ENCODE results near the gene NAV2. TPM values are rescaled to one million over a fixed set of nuclear protein-coding genes. Genes with fewer than 3 reads are reported as not detected.
"Not testable (repeated sequence)": the region's sequence is repeated elsewhere in the genome, so short reads cannot be mapped to it uniquely, and the experiment has no call there.

Gene NAV2
- total RNA-seq, 1 experiment from 2014 or later: 139 TPM

DNA sequence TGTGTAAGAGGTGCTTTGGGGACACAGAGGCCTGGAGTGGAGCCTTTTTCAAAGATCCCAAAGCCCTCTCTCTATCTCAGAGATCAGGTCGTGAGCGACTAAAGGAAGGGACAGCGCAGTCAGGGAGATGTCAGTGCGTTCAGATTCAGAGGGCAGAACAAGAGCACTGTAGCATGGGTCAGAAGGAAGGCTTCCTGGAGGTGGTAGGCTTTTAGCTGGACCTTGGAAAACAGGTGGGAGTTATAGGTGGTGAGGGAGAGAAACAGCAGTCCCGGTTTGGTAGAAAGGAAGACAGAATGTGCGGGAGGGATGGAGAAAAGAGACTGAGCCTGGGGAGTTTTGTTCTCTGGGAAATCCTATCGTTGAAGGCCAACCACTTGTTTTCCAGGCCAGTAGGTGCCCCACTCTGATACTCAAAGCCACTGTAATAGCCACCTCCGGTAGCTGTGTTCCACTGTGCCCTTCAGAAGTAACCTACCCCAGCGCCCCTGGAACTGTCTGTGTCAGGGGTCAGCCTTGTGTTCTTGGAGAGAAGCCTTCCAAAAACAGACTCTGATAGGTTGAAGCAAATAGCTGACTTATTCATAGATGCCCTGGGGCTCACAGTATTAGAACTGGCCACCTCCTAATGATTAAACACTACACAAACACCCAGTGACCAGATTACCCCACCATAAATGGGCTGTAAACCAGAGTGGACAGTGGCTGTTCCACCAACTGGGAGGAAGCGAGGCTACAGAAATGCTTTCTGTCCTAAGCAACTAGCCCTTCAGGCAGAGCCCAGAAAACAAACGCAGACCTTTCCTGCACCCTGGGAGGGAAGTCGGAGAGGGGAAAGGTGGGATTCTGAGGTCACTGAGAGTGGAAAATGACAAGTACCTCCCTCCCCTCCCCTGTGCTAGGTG, 289.9 kb downstream of the NAV2 start:
- H3K4me3 Mint-ChIP-seq (ENCODE audit: unreplicated experiment): no peak overlapping the region
- no peaks in the 10 kb centered on the region for H3K9me3 Mint-ChIP-seq (ENCODE audit: unreplicated experiment)
- CTCF ChIA-PET: interaction anchor here (0.6 to 3.3 kb wide), 4 partner anchors 12 to 490 kb away, joined by 4 to 17 read pairs (median 4); no protein-coding TSS in a partner anchor
- POLR2A ChIA-PET: interaction anchor here (0.9 to 17.6 kb wide), 5 partner anchors 8 to 51 kb away, joined by 3 to 492 read pairs (median 50); no protein-coding TSS in a partner anchor
- H3K27me3 Mint-ChIP-seq (ENCODE audit: insufficient read depth, unreplicated experiment): no peaks in the 10 kb centered on the region
- H3K4me1 Mint-ChIP-seq (ENCODE audit: insufficient read depth, unreplicated experiment): peaks cover 47% of the 10 kb centered on the region
- H3K27ac Mint-ChIP-seq (ENCODE audit: low read depth, unreplicated experiment): peak overlapping the region; percentile 96
- BruUV-seq (replicated peaks): no TSS peak
- intact Hi-C loops (cut with micrococcal nuclease): no loop called here
- TF ChIP-seq, protein P1, sequence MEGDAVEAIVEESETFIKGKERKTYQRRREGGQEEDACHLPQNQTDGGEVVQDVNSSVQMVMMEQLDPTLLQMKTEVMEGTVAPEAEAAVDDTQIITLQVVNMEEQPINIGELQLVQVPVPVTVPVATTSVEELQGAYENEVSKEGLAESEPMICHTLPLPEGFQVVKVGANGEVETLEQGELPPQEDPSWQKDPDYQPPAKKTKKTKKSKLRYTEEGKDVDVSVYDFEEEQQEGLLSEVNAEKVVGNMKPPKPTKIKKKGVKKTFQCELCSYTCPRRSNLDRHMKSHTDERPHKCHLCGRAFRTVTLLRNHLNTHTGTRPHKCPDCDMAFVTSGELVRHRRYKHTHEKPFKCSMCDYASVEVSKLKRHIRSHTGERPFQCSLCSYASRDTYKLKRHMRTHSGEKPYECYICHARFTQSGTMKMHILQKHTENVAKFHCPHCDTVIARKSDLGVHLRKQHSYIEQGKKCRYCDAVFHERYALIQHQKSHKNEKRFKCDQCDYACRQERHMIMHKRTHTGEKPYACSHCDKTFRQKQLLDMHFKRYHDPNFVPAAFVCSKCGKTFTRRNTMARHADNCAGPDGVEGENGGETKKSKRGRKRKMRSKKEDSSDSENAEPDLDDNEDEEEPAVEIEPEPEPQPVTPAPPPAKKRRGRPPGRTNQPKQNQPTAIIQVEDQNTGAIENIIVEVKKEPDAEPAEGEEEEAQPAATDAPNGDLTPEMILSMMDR (IDR thresholded peaks at IDR 0.05; ENCODE audit: unreplicated experiment): no peak
- no peak for DNase-seq (ENCODE audit: unreplicated experiment)
- H3K36me3 Mint-ChIP-seq (ENCODE audit: insufficient read depth, unreplicated experiment): peaks cover 14% of the 10 kb centered on the region

DNA sequence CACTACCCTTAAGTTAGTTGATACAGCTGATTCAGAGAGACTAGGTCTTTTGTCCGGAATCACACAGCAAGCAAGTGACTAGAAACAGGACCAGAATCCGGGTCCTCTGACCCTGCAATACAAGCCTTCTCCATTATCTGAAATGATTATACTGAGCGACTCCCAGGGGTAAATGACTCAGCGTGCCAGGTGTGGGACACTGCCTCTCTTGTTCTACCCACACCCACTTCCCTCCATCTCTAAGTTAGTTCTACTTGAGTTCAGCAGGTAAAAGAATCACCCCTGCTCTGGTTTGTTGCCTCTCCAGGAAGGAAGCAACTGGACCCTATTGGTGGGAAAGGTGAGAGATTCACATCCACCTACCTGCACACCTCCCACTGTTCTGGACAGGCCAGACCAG, 290.7 kb downstream of the NAV2 start:
- Mint-ChIP-seq H3K27ac (ENCODE audit: low read depth, unreplicated experiment) (peak overlapping the region; percentile 96), H3K9me3 (ENCODE audit: unreplicated experiment) (no peaks in the 10 kb centered on the region), H3K36me3 (ENCODE audit: insufficient read depth, unreplicated experiment) (peaks cover 14% of the 10 kb centered on the region), H3K4me3 (ENCODE audit: unreplicated experiment) (no peak overlapping the region), H3K4me1 (ENCODE audit: insufficient read depth, unreplicated experiment) (peaks cover 40% of the 10 kb centered on the region), H3K27me3 (ENCODE audit: insufficient read depth, unreplicated experiment) (no peaks in the 10 kb centered on the region)
- ChIA-PET CTCF (interaction anchor here (0.7 to 3.3 kb wide), 7 partner anchors 12 to 56 kb away, joined by 3 to 17 read pairs (median 4); no protein-coding TSS in a partner anchor), POLR2A (interaction anchor here (1.2 to 17.6 kb wide), 7 partner anchors 8 to 79 kb away, joined by 3 to 492 read pairs (median 50); no protein-coding TSS in a partner anchor)
- TF ChIP-seq, protein P1 (IDR thresholded peaks at IDR 0.05; ENCODE audit: unreplicated experiment): no peak
- intact Hi-C loops (cut with micrococcal nuclease): no loop called here
- no TSS peak for BruUV-seq (replicated peaks)
- no peak for DNase-seq (ENCODE audit: unreplicated experiment)

DNA sequence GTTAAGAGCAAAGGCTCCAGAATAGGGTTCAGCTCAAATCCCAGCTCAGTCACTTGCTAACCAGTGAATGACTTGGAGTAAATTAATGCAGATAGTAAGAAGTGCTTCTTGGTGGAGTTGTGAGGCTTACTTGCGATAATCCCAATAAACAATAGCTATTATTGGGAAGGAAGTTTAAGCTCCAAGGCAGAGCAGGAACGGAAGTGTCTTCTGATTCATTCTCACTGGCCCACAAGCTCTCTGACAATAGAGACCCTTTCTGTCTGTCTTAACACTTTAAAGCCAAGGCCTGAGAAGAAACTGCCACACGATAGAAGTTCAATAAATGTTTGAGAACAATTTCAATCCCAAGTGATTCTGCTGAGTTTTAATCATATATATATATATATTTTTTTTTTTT, 292.2 kb downstream of the NAV2 start:
- H3K27me3 Mint-ChIP-seq (ENCODE audit: insufficient read depth, unreplicated experiment): no peaks in the 10 kb centered on the region
- no peak overlapping the region for H3K4me3 Mint-ChIP-seq (ENCODE audit: unreplicated experiment)
- no TSS peak for BruUV-seq (replicated peaks)
- TF ChIP-seq, protein P1 (IDR thresholded peaks at IDR 0.05; ENCODE audit: unreplicated experiment): no peak
- intact Hi-C loops (cut with micrococcal nuclease): no loop called here
- peak overlapping the region; percentile 96 for H3K27ac Mint-ChIP-seq (ENCODE audit: low read depth, unreplicated experiment)
- no peak for DNase-seq (ENCODE audit: unreplicated experiment)
- no peaks in the 10 kb centered on the region for H3K9me3 Mint-ChIP-seq (ENCODE audit: unreplicated experiment)
- ChIA-PET POLR2A (interaction anchor here (1.0 to 17.6 kb wide), 10 partner anchors 8 to 106 kb away, joined by 3 to 492 read pairs (median 18); no protein-coding TSS in a partner anchor), CTCF (interaction anchor here (0.7 to 3.3 kb wide), 10 partner anchors 8 to 110 kb away, joined by 3 to 17 read pairs (median 4); no protein-coding TSS in a partner anchor)
- peaks cover 14% of the 10 kb centered on the region for H3K36me3 Mint-ChIP-seq (ENCODE audit: insufficient read depth, unreplicated experiment)
- peaks cover 37% of the 10 kb centered on the region for H3K4me1 Mint-ChIP-seq (ENCODE audit: insufficient read depth, unreplicated experiment)

GRCh38 chr11:20005747-20006146, 293.1 kb downstream of the NAV2 start:
- peaks cover 8% of the 10 kb centered on the region for H3K36me3 Mint-ChIP-seq (ENCODE audit: insufficient read depth, unreplicated experiment)
- H3K27ac Mint-ChIP-seq (ENCODE audit: low read depth, unreplicated experiment): peak overlapping the region; percentile 96
- ChIA-PET POLR2A (interaction anchor here (1.2 to 17.6 kb wide), 9 partner anchors 10 to 52 kb away, joined by 4 to 492 read pairs (median 21); no protein-coding TSS in a partner anchor), CTCF (interaction anchor here (0.6 to 3.3 kb wide), 6 partner anchors 10 to 127 kb away, joined by 3 to 17 read pairs (median 6); no protein-coding TSS in a partner anchor)
- H3K9me3 Mint-ChIP-seq (ENCODE audit: unreplicated experiment): no peaks in the 10 kb centered on the region
- TF ChIP-seq, protein P1 (IDR thresholded peaks at IDR 0.05; ENCODE audit: unreplicated experiment): no peak
- peaks cover 34% of the 10 kb centered on the region for H3K4me1 Mint-ChIP-seq (ENCODE audit: insufficient read depth, unreplicated experiment)
- BruUV-seq (replicated peaks): no TSS peak
- no peak overlapping the region for H3K4me3 Mint-ChIP-seq (ENCODE audit: unreplicated experiment)
- intact Hi-C loops (cut with micrococcal nuclease): loop anchor here (1.0 kb wide), 1 partner anchor 10 kb away; no protein-coding TSS in a partner anchor
- no peak for DNase-seq (ENCODE audit: unreplicated experiment)
- no peaks in the 10 kb centered on the region for H3K27me3 Mint-ChIP-seq (ENCODE audit: insufficient read depth, unreplicated experiment)

GRCh38 chr11:20006618-20007017, 294.0 kb downstream of the NAV2 start:
- DNase-seq (ENCODE audit: unreplicated experiment); BruUV-seq (replicated peaks); H3K27me3 Mint-ChIP-seq (ENCODE audit: insufficient read depth, unreplicated experiment); H3K27ac Mint-ChIP-seq (ENCODE audit: low read depth, unreplicated experiment); H3K9me3 Mint-ChIP-seq (ENCODE audit: unreplicated experiment); H3K4me3 Mint-ChIP-seq (ENCODE audit: unreplicated experiment); H3K36me3 Mint-ChIP-seq (ENCODE audit: insufficient read depth, unreplicated experiment): not testable (repeated sequence)
- ChIA-PET POLR2A (interaction anchor here (1.6 to 17.6 kb wide), 6 partner anchors 11 to 47 kb away, joined by 4 to 492 read pairs (median 54); no protein-coding TSS in a partner anchor), CTCF (interaction anchor here (0.7 to 2.5 kb wide), 2 partner anchors 18 to 105 kb away, joined by 3 to 12 read pairs; no protein-coding TSS in a partner anchor)
- intact Hi-C loops (cut with micrococcal nuclease): loop anchor here (1.0 kb wide), 1 partner anchor 11 kb away; no protein-coding TSS in a partner anchor
- peaks cover 27% of the 10 kb centered on the region for H3K4me1 Mint-ChIP-seq (ENCODE audit: insufficient read depth, unreplicated experiment)
